NCI-H510A treated with DMSO at 0.1 percent for 48 hours (cell line): ENCODE results near the gene SOD3.

Experiments
- DNase-seq: peaks from one replicate; lab custom pipeline; 2025; lab: John Stamatoyannopoulos, UW

Gene SOD3

GRCh38 chr4:24775032-24775605 is 20.3 kb upstream of the SOD3 start:
- no peak for DNase-seq

- DNase-seq = no peak
Measured at GRCh38 chr4:24775750-24776149, 19.6 kb upstream of the SOD3 start.

DNA sequence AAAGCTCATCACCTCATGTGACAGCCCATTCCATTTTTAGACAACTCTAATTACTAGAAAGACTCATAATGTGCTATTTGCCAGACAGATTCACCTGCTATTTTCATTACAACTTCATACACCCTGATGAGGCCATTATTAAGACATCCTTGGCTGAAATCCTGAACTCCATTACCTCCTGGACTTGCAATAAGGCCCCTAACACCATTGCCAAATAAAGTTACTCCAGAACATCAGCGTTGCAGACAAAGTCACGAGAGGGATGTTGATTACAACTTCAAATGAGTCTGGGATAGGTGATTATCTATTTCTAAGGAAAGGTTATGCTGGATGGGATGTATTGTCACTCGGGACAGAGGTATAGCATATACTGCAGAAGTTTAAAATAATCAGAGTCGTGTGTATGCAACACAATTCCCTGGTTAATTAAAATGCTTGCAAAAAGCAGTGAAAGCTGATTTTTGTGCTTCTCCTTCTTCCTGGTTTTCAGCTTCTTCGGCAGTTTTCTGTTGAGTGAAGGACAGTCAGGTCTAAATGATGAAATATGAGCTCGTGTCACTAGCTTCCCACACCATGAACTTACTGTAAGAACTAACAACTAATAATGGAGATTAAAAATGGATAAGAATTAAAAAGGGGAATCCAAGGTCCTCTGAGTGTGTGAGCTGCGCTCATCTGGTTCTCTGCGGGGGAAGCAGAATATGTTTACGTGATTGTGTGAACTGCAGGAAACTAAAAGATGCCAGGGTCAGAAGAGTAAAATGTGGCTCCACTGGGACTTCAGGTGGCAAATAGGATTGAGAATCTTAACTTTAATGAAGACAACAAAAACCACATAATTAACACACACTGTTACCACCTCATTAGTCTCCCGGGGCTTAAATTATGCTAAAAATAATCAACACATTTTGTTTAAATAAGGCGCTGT is 17.6 kb upstream of the SOD3 start:
- DNase-seq = no peak

GRCh38 chr4:24778464-24779225 is 16.7 kb upstream of the SOD3 start:
- DNase-seq = no peak

GRCh38 chr4:24780936-24781495 is 14.4 kb upstream of the SOD3 start:
- DNase-seq = no peak

DNA sequence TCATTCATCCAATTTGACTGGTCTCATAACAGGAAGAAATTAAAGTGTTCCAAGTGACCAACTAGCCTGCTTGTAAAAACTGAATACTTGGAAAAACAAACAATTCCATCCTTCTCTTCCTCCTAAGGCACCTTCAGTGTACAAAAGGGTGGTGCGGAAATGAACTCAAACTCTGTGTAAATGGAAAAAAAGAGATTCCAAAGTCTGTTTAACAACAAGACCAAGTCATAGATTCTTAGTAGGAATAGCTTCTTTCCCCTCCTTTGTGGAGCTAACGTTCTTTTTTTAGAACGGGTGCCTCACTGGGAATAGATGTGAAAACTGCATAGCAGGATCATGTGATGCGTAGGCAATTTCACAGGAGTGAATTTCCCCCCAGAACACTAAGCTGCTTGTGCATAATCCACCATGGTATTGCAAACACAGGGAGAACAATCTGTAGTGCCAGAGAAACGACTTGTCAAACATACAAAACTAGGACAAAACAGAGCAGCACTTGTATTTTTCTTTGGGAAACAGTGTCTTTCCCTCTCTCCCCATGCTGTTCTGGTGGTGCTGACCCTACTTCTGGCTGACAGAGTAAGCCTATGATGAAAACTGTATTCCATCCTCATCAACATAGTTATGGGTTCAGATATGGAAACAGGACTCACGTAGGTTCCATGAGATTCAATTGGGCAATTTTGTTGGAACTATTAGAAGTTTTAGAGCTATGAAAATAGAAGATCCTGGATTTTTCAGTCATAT is 13.2 kb upstream of the SOD3 start:
- DNase-seq = no peak

GRCh38 chr4:24783506-24783905 is 11.9 kb upstream of the SOD3 start:
- DNase-seq = no peak

DNA sequence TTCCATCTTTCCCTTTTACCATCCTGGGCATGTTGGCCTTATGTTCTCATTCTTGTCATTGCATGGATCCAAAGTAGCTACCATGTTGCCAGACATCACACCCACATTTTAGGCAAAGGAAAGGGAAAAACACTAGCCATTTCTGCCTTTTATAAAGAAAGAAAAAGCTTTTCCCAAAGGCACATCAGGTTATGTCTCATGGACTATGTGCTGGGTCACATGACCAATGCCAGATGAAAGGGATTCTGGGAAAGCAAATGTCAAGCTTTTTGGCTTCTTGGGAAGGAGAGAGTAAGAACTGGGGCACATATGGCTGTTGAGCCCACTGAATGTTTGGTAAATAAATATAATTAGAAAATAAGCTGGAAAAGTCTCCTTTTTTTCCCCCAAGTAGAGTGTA is 4.3 kb upstream of the SOD3 start:
- DNase-seq = no peak

DNA sequence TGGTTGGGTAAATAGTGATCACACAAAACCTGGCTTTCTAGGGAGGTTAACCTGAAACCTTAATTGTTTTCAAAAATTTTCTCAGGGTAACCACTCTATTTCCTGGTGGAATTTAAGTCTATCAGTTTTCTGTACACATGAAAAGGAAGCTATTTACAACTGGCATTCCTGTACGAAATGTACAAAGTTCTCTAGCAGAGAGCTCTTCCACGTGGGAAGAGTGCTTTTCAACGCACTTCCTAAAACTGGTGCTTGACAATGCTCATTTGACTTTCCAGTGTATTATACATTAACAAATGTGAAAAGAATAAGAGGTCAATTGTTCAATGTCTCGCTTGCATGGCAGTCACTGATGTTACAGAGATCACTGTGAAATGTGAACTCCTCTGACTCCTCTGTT is 2.8 kb upstream of the SOD3 start:
- no peak for DNase-seq

- no peak for DNase-seq
Measured at GRCh38 chr4:24793219-24794005, 2.0 kb upstream of the SOD3 start.

- DNase-seq = no peak
Measured at GRCh38 chr4:24794051-24794450, 1.3 kb upstream of the SOD3 start.

DNA sequence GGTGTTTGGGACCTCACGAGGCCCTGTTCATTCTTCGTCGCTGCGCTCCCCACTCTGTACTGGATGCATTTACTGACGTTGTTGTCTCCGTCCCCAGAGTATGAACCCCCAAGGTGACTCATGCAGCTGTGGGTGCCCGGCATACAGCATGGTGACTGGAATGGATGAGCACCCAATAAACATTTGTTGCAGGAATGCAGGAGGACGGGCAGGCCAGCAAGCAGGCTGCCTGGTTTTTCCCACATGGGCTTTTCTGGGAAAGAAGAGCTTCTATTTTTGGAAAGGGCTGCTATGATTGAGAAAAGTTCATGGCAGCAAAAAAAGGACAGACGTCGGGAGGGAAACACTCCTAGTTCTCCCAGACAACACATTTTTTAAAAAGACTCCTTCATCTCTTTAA is 893 bp upstream of the SOD3 start:
- no peak for DNase-seq

DNA sequence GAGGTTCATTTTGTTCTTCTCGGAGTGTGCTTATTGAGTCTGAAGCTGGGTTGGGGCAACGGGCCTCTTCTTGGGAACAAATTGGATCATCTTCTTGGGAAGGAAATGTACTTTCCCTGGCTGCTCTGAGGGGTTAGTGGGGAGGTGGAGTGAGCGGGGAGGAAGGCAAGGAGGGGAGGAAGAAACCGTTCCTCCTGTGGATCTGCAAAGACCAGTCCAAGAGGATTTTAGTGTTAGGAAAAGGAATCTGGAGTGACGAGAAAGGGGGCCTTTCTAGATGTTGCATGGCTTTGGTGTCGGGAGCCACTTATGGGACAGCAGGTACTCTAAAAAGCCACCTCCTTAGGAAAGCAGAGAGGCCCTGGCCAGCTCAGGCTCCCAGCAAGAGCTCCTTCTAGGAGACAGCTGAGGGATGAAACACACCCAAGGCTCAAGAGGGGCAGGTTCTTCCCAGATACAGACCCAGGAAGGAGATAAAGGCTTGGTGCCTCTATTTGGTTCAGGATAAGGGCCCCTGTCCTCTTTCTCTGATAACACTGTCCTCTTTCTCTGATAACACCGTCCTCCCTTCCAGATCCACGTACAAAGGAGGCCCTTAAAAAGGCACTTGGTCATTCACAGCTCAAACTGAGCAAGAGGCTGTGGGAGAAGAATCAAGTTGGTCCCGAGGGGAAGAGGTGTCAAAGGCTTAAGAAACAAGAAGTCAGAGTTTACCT is 451 bp downstream of the SOD3 start:
- DNase-seq = no peak

DNA sequence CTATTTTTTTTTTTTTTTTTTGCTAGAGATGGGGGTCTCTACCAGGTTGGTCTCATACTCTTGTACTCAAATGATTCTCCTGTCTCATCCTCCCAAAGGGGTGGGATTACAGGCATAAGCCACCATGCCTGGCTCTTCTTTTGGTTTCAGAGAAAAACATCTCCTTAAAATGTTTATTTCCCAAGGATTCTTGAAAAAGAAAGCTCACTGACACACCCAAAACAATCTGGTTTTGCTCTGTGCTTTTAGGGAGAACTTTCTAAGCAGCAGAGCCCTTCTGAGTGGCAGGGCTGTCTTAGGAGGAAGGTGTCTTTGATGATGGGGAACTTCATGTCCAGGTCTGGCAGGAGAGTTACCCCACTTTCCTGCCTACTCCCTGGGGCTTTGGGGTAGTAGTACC is 1.2 kb downstream of the SOD3 start:
- no peak for DNase-seq

DNA sequence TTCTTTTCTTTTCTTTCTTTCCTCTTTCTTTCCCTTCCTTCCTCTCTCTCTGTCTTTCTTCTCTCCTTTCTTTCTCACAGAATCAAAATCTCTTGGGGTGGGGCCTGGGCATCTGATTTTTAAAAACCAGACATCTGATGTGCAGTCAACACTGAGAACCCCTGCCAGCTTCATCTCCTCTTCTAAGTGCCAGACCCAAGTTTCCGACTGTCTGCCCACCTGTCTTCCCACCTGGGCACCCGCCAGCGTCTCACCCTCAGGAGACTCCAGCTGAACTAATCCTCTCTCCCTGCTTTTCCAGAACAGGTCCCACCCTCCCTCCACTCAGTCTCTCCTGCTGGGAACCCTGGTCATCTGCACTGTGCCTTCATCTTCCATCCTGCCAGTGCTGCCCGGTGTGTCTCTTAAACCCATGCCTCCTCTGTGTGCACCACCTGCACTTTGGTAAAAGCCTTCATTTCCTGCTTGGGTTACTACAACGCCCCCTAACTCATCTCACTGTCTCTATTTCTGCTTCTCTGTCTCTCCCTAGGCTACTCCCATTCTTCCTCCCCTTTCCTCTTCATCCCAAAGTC is 2.8 kb downstream of the SOD3 start:
- no peak for DNase-seq

DNA sequence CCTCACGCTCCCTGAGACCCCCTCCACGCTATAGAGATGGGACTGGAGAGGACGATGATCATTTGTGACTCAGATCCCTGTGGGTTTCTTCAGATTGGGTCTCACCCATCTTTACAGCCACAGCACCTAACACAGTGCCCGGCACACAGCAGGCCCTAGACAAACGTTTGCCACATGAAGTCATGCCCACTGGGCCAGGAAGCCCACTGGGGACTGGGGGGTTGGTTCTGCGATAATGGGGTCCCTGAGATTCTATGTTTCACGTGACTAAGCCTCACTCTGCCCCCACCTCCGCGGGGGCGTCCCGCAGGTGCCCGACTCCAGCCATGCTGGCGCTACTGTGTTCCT is 3.8 kb downstream of the SOD3 start:
- no peak for DNase-seq

DNA sequence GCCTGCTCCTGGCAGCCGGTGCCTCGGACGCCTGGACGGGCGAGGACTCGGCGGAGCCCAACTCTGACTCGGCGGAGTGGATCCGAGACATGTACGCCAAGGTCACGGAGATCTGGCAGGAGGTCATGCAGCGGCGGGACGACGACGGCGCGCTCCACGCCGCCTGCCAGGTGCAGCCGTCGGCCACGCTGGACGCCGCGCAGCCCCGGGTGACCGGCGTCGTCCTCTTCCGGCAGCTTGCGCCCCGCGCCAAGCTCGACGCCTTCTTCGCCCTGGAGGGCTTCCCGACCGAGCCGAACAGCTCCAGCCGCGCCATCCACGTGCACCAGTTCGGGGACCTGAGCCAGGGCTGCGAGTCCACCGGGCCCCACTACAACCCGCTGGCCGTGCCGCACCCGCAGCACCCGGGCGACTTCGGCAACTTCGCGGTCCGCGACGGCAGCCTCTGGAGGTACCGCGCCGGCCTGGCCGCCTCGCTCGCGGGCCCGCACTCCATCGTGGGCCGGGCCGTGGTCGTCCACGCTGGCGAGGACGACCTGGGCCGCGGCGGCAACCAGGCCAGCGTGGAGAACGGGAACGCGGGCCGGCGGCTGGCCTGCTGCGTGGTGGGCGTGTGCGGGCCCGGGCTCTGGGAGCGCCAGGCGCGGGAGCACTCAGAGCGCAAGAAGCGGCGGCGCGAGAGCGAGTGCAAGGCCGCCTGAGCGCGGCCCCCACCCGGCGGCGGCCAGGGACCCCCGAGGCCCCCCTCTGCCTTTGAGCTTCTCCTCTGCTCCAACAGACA is 4.4 kb downstream of the SOD3 start:
- no peak for DNase-seq

DNA sequence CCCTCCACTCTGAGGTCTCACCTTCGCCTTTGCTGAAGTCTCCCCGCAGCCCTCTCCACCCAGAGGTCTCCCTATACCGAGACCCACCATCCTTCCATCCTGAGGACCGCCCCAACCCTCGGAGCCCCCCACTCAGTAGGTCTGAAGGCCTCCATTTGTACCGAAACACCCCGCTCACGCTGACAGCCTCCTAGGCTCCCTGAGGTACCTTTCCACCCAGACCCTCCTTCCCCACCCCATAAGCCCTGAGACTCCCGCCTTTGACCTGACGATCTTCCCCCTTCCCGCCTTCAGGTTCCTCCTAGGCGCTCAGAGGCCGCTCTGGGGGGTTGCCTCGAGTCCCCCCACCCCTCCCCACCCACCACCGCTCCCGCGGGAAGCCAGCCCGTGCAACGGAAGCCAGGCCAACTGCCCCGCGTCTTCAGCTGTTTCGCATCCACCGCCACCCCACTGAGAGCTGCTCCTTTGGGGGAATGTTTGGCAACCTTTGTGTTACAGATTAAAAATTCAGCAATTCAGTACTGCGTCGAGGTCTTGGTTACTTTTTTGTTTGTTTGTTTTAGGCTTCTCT is 5.0 kb downstream of the SOD3 start:
- no peak for DNase-seq
